Endometrial microvascular endothelial cells (primary cell): Measurements from ENCODE around the gene COL4A4. TPM values are rescaled to one million over a fixed set of nuclear protein-coding genes. Genes with fewer than 3 reads are reported as not detected.
"Not testable (repeated sequence)": the region's sequence is repeated elsewhere in the genome, so short reads cannot be mapped to it uniquely, and the experiment has no call there.

Experiments used
- in situ Hi-C: cut with HindIII; loops from 2 replicates; pipeline ENCODE4 v1.10.0; 2017; ENCODE audit warnings: low sequenced_read_pairs, low pct_unique_long_range_greater_than_20kb; ENCODE audit errors: inconsistent ontology term
- total RNA-seq: library from RNA; depleted of rRNA; stranded (reverse); fragments of >200 nt; gene quantifications from one replicate; pipeline ENCODE4 v1.2.3, GENCODE V29; 2015; ENCODE audit errors: inconsistent ontology term

COL4A4 gene
- total RNA-seq: not detected

DNA sequence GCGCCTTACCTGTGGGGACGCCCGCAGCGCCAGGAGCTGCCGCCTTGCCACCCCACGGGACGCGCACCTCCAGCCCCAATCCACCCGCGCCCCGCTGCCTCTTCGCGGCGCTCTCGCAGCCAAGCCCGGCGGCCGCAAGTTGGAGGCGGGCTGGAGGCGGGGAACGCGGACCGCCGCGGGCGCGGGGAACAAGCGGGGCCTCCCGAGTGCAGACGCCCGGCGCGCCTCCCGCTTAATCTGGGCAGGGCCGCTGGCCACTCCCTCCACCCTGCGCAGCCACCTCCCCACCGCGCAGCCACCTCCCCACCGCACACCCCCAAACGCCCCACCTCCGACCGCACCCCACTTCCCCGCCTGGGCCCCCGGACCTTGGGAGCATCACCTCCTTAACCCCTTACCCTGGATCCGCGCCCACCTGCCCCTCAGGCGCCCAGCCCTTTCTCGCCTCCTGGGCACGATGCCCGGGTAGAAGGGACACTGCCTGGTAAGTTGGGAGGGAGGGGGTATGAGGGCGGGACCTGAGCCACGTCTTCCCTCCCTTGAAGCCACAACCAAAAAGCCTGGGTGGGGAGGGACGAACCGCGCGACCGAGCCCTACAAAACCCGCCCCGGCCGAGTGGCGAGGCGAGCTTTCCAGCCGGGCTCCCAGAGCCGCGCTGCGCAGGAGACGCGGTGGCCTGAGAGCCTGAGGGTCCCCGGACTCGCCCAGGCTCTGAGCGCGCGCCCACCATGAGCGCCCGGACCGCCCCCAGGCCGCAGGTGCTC is at the start of gene COL4A4, which contains the start of gene COL4A3:
TSS of gene COL4A4 (minus strand) at position 208 of the 765 bp plus-strand sequence. CDS start 16,722 bp downstream, outside the sequence.
TSS of gene COL4A3 (plus strand) at position 627 of the 765 bp plus-strand sequence. CDS start at position 730, 103 bp downstream.
- in situ Hi-C loops: no loop called here

DNA sequence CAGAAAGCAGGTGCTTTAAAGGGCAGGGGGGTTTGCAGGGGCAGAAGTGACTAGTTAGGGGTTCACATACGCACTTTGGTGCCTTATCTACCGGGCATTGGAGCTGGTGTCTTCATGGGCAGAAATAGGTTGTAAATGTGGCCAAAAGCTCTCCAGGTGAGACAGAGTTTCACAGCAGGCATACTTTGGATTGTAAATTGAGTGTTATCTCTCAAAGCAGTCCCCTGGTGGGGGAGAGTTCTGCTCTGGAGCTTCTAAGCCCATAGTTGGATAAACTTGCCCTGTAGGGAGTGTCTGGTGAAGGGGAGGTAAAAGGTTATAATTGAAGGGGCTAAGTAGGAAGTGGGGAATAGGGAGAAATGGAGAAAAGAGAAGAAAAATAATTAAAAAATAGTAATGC is 43.6 kb upstream of the COL4A4 start:
- in situ Hi-C loops: no loop called here

DNA sequence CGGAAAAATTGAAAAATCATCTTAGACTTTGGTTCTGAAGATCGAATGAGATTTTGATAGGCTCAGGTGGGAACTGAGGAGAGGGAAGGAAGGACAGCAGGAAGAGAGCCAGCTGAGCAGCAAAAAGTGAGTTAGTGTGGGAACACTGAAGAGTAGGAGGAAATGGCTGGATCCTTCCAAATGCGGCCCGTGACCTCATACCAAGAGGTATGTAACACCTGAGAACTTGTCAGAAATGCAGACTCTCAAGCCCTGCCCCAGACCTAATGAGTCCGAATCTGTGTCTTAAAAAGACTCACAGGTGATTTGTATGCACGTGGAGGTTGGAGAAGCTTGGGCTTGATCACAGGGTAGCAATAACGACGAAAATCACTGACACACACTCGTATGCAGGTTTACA is 42.4 kb upstream of the COL4A4 start:
- in situ Hi-C loops: no loop called here

DNA sequence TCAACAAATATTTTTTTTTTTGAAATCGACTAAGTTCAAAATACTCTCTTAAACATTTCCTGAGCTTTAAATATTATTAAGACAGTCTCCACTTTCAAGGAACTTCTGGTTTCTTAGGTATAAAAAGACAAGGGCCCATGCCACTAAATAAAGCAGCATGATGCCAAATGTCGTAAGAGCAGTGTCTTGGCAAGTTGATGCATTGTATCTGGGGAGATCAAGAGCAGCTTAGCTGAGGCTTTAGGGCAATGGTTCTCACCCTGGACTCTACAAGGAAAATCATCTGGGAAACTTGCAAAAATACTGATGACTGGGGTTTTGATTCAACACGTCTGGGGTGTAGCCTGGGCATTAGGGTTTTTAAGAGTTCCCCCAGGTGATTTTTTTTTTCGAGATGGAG is 41.7 kb upstream of the COL4A4 start:
- in situ Hi-C loops: no loop called here

DNA sequence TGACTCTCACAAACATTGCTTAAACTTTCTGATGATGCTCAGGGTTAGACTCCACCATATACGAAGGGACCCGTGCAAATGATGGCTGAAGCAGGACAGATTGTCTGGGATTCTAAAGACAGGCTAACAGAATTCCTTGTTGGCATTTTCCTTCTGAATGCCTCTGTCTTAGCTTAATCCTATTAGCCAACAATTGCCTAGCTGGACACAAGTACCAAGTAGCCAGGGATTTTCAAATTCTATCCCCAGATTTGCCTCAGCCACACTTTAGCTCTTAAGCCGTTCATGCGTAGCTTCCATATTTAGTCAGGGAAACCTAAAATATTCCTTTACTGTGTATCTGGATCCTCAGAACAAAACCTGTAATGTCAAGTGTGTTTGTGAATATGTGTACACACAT is 40.4 kb upstream of the COL4A4 start:
- in situ Hi-C loops: no loop called here

DNA sequence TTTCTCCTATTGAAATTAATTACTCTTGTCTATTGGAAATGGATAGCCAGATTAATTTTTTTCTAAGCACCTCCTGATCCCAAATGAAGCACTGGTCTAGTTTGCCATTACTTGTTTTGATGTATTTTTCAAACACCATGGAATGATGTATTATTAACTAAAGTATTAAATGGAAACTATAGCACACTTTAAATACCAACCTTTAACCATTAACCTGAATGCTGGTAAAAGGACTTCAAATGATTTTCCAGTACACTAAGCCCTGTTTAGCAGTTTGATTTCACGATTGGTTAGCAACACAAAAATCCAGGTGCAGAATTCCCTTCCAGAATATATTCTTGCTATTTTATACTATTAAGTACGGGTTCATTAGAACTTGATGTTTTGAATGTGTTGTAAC is 37.8 kb upstream of the COL4A4 start:
- in situ Hi-C loops: no loop called here

DNA sequence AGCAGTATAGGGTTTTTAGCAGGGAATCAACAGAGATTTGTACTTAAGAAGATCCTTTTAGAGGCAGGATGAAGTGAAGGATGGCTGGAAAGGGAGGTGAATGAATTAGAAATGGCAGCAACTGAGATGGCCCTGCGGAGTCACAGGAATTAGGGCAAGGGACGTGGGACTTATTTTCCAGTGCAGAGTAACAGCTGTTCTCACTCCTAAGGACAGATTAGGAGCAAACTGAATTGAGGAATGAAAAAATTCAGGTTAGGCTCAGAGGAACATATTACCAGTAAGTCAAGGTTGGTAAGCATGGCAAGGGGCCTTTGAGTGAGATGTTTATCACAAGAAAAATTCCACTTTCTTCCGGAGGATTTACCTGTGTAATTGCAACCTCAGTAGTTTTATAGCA is 34.9 kb upstream of the COL4A4 start:
- in situ Hi-C loops: no loop called here

DNA sequence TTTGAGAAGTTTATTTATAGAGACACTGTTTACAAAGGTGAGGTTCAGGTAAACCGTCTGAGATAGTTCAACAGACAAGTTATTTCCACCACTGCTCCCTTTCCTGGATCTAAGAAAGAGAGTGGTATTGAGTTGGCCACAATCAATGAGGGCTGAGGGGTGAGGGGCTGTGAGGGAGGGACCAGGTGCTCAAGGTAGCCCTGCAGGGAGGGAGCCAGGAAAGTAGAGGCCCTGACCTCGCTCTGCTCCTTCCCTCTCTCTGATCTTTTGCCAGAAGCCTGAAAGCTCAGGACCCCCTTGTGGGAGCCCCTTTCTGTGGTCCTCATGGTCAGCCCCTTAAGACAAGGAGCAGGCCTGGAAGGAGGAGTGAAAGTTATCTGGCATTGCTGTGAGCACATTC is 30.2 kb upstream of the COL4A4 start:
- in situ Hi-C loops: no loop called here

DNA sequence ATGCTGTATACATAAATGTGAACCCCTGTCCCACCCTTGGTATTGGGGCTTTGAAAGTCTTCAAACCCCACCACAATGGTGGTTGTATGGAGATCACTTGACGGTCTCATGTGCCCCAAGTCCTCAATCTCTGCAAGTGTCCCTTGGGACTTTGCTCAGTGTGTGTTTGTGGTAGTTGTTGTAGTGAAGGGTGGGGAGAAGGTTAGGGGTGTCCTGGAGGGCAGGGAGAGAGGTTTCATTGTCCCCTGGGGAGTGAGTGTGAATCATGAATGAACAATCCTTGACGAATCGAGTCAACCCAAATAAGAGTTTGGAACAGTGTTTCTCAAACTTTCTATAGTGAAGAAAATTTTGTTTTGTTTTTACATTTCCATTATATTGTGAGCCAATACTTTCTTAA is 28.5 kb upstream of the COL4A4 start:
- in situ Hi-C loops: no loop called here

DNA sequence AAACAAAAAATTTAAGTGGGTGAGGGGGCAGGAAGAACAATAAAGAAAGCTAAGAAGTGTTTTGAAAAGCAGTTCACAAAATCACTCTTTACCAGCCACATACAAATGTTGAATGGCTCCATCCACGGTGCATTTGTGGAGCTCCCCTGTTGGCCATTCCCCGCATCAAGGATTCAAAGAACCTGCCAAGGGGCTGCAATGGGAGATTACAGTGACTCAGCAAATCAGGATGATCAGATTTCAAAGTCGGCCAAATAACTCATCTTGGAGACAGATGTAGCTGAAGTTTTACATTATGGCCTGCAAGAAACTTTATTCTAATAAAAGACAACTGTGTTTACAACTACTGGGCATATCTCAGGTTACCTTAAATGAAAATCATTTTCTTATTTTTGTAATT is 27.4 kb upstream of the COL4A4 start:
- in situ Hi-C loops: no loop called here

DNA sequence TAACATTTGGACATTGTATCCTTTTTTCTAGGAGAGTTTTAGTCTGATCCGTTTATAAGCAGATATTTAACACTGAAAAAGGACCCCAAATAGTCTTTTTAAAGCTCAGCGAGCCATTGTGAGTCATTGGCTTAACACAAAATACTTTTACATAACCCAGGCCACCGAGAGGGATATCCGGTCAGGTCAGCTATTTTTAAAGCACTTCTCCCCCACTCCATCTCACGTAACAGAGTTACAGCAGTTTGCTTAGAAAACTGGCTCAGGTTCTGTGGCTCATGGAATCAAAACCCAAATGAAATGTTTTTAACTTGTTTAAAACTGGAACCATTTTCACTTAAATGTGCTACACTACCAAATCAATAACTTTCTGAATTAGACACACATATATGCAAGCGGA is 24.3 kb upstream of the COL4A4 start:
- in situ Hi-C loops: no loop called here

DNA sequence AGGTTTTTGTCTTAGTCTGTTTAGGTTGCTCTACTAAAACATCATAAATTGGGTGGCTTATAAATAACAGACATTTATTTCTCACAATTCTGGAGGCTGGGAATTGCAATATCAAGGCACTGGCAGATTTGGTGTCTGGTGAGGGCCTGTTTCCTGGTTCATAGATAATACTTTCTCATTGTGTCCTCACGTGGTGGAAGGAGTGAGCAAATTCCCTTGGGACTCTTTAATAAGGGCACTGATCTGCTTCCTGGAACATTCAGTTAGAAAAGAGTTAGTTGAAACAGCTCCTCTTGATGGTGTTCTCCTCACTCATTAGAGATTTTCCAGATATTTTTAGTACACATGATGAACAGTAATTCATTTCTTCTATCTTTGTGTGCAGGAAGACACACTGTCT is 22.7 kb upstream of the COL4A4 start:
- in situ Hi-C loops: no loop called here

DNA sequence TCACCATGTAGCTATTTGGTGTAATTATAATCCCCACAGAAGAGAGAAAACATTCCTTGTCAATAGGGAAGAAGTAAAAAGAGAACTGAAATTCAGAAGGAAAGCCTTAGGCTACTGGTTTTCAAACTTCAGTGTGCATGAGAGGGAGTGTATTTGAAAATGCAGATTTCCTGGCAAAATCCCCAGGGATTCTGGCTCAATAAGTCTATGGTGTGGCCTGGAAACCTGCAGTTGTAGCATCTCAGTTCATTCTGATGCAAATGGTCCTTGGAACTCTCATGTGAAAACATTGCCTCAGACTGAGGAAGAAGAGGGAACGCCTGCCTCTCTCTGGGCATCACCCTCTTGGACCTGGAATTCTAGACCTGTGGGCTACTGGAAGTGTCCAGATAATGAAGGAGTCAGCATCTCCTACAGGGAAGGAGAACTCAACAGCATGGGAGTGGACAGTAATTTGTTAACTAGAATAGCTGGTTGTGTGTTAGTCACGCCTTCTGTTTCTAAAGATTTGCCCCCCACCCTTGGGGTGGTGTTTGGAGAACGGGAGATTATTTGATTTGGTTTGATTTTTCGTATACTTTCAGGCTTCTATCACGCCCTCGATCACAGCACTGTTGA is 21.7 kb upstream of the COL4A4 start:
- in situ Hi-C loops: no loop called here

DNA sequence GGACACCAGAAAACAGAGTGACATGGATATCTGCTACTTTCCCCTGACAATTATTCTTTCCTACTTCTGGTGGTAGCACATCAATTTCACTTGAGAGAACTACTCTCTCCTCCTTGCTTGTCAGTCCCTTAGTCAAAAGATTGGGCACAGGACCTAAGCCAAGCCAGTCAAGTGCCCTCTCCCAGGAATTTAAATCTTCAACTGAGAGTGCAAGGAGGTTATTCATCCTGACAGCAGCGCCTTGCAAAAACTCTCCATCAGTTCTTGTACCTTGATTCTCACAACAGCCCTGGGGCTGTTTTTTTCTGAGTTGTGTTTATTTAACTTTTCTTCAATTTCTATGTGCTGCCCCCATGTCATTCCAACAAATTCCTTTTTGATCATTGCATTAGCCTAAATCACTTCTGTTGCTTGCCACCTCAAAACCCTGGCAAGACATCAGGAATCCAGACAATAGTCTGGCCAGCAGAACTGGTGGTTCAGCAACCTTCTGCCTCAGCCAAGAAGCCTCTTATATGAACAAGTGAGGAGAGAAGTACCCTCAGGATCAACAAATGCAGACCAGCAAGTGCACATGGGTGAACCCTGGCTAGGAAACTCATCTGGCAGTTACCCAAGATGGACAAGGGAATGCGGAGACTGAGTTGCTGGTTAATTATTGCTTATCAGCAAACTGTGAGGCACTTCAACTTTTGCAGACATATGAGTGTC is 19.8 kb upstream of the COL4A4 start:
- in situ Hi-C loops: no loop called here

DNA sequence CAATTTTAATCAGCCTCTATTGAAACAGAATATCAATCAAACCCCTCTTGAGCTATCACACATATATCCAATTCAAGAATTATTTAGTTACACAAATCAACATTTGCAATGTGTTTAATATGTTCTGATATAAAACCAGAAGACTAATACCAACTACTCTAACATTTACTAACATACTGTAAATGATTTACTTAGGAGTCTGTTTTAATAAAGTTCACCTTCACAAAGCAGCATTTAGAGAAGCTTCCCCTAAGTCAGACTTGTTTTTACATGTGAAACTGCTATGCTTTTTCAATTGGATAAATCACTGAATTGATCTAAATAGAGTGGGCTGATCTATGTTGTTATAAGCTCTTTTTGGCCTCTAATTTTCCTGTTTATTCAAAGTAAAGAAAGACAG is 18.8 kb upstream of the COL4A4 start:
- in situ Hi-C loops: no loop called here

DNA sequence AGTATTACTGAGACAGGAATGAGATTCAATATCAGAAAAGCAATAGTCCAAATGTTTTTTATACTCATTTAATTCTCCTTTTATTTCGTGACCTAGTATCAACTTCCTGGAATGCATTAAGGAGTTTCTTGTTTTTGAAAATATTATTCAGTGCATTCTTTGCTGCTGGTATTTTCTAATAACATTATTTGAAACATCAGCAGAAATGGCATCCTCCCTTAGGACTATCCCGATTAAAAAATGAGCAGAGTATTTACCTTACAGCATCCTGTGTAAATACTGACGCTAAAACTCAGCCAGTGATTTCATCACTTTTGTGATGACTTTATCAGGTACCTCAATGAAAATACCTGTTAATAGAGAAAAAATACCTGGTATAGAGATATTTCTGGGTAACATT is 16.8 kb upstream of the COL4A4 start:
- in situ Hi-C loops: no loop called here

DNA sequence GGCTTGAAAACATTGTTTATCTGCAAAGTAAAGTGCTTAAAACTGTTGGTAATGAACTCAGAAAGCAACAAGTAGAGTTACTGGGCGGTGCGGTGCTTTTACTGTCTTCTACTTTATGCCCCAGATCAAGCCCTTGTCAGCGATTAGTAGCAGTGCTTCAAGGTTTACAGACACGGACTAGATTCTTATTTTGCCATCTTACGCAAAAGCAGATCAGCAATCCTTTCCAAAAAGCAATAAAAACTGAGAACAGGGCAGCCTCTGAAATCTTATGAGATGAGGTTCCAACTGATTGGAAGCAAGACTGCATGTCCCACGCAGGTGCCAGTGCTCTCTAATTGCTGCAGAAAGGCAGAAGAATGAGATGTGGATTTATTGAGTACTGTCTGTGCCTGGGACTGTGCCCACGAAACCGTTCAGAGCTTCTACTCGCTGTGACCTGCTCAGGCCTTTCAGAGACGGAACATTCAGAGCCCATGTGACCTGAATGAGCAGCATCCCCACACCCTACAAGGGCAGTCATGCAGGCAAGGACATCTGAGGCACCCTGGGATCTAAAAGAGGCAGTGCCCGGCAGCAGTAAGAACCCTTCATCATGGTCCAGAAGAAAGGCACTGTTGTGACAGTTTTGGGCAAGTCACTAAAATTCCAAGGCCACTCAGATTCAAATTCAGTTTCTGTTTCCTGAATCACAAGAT is 16.1 kb upstream of the COL4A4 start:
- in situ Hi-C loops: no loop called here

DNA sequence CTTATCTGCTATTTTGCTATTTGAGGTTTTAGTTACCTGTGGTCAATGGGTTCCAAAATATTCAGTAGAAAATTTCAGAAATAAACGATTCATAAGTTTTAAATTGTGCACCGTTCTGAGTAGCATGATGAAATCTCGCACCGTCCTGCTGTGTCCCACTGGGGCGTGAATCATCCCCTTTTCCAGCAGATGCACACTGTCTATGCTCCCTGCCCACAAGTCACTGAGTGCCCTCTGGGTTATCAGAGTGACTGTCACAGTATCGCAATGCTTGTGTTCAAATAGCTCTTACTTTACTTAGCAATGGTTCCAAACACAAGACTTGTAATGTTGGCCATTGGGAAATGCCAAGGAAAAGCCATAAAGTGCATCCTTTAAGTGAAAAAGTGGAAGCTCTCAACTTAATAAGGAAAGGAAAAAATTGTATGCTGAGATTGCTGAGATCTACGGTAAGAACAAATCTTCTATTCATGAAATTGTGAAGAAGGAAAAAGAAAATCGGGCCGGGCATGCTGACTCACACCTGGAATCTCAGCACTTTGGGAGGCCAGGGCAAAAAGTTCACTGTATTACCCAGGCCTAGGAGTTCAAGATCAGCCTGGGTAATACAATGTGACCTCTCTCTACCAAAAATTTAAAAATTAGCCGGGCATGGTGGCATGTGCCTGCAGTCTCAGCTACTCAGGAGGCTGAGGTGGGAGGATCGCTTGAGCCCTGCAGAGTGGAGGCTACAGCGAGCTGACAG is 13.8 kb upstream of the COL4A4 start:
- in situ Hi-C loops: no loop called here

DNA sequence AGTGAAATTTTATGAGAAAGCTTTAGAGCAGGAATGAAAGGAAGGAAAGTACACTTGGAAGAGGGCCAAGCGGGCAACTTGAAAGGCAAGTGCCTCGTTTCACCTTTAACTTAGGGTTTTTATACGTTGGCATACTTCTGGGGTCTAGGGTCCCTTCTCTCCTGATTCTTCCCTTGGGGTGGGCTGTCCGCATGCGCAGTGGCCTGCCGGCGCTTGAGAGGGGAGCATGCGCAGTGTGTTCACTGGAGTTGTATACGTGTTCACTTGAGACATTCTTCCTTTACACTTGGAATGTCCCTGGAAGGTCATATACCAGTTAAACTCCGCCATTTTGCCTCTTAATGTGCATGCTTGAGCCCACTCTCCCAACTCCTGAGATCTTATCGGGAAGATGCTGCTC is 7.8 kb upstream of the COL4A4 start:
- in situ Hi-C loops: not testable (repeated sequence)
